Renal cortex interstitium (tissue), 11 donors: ENCODE results near the gene MKKS. TPM values are rescaled to one million over a fixed set of nuclear protein-coding genes. Genes with fewer than 3 reads are reported as not detected.
A peak's percentile ranks its signal among the peaks of the same experiment; 100 is the strongest.
"Not testable (repeated sequence)": the region's sequence is repeated elsewhere in the genome, so short reads cannot be mapped to it uniquely, and the experiment has no call there.

Source experiments
- DNase-seq, 11 donors: peaks; one replicate each; pipeline ENCODE4 v3.0.0-alpha.2; 2013; ENCODE audit warnings: low read depth in 9 of 11, low spot score in 4 of 11; ENCODE audit errors: extremely low read depth in 1 of 11
- polyA plus RNA-seq, 3 donors: library from polyadenylated mRNA; unstranded; fragments of 120-200 nt; gene quantifications; one replicate each; pipeline ENCODE4 v1.2.1, GENCODE V29; 2013; ENCODE audit not compliant: insufficient read length in 3 of 3

MKKS gene
- polyA plus RNA-seq, 3 donors: 28.4 to 34.3 (median 32.7) TPM

GRCh38 chr20:10430000-10430466 lies 4.0 kb downstream of the MKKS start:
- DNase-seq: no peak

DNA sequence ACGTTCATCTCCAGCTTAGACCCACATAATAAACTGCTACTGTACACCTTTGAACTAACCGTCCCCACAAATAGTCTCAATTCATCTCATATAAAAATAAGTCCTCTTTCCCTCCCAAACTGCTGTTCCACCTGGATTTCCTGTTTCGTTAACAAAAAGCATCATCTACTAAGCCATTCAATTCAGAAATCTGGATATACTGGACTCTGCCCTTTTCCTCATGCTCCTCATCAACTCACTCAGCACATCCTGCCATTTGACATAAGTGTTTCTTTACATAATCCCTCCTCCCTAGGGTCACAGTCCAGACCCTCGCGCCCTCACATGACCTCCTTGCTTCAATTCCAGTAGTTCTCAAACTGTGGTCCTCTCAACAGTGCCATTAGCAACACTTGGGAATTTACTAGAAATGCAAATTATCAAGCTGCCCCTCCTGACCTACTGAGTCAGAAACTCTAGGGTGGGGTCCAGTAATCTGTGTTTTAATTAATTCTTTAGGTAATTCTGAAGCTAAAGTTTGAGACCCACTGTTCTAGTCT lies 4.5 kb downstream of the MKKS start:
- no peak for DNase-seq

- no peak for DNase-seq
Measured at GRCh38 chr20:10428008-10428407, 6.0 kb downstream of the MKKS start.

GRCh38 chr20:10427060-10427692 lies 6.8 kb downstream of the MKKS start:
- DNase-seq: peak; percentile 25 to 72 (median 45)

GRCh38 chr20:10423735-10424134 lies 10.3 kb downstream of the MKKS start:
- DNase-seq: no peak

DNA sequence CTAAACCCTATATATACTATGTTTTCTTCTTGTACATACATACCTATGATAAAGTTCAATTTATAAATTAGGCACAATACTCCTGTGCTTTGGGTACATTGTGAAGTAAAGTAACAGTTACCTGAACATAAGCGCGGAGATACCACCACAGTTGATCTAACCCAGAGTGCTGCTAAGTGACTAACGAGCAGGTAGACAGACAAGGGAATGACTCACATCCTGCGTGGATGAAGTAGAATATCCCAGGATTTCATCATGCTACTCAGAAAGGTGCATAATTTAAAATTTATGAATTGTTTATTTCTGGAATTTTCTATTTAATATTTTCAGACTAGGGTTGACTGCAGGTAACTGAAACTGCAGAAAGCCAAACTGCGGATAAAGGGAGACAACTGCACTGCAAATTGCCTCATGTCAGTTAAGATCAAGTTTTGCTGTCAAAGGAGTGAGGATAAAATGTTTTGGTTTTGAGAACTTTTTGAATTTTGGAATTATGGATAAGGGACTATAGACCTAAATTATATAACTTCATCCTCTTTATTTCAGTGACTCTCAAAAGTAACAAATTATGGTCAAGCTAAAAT lies 14.4 kb downstream of the MKKS start:
- DNase-seq: no peak

DNA sequence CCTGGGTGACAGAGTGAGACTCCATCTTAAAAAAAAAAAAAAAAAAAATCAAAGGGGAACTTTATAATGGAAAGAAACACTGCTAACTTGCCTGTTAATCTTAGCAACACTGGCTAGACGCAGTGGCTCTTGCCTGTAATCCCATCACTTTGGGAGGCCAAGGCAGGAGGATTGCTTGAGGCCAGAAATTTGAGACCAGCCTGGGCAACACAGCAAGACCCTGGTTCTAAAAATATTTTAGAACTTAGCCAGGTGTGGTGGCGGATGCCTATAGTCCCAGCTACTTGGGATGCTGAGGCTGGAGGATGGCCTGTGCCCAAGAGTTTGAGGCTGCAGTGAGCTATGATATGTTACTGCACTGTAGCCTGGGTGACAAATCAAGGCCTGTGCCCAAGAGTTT lies 16.8 kb downstream of the MKKS start:
- not testable (repeated sequence) for DNase-seq

DNA sequence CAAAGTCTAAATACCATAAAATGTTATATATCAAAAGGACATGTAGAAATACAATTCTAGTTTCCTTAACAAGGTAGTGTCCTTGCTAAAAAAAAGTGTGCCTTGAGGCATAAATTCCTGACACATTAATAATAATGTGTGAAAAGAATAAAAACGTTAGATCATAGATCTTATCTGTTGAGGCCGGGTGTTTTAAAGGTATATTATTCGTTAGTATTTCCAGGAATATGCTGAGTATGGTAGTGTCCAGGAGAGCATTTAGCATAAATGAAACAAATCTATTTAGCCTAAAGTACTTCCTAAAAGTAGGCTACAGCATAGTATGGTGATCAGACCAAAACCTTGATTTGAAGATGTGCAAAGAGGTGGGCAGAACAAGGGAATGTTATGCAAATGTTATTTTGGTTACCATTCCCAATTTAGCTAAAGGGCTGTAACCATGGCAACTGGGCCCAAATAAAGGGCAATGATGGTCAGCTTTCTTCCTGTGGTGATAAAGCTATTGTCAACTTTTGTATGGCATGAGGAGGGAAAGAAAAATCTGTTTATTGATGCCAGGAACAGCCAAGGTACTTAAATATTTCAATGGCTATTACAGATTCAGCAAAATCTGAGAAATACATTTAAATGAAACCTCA lies 18.9 kb downstream of the MKKS start:
- no peak for DNase-seq

- DNase-seq: no peak
Measured at GRCh38 chr20:10412591-10413408, 21.2 kb downstream of the MKKS start.

GRCh38 chr20:10411673-10412072 lies 22.3 kb downstream of the MKKS start:
- DNase-seq: no peak

GRCh38 chr20:10408108-10408813 lies 25.8 kb downstream of the MKKS start:
- no peak for DNase-seq

- DNase-seq: no peak
Measured at GRCh38 chr20:10404959-10405530, 29.0 kb downstream of the MKKS start.

GRCh38 chr20:10404023-10404628 lies 29.9 kb downstream of the MKKS start:
- no peak for DNase-seq

- DNase-seq: no peak
Measured at GRCh38 chr20:10402938-10403608, 30.9 kb downstream of the MKKS start.

GRCh38 chr20:10398834-10399369 lies 35.1 kb downstream of the MKKS start:
- no peak for DNase-seq

GRCh38 chr20:10394752-10395151 lies 39.3 kb downstream of the MKKS start:
- DNase-seq: not testable (repeated sequence)

GRCh38 chr20:10390709-10391108 lies 43.3 kb downstream of the MKKS start:
- DNase-seq: no peak
